Islet of Langerhans (tissue), 1 donor: ENCODE measurements around the gene MRPS23.

Experiments used
- FAIRE-seq: peaks from one replicate; lab custom pipeline; 2011; peaks lifted over from hg19 to GRCh38; lab: Jason Lieb, UNC

MRPS23 gene

GRCh38 chr17:57794841-57795240 lies 55.0 kb downstream of the MRPS23 start:
- no peak for FAIRE-seq

GRCh38 chr17:57788725-57789124 lies 61.1 kb downstream of the MRPS23 start:
- no peak for FAIRE-seq

- no peak for FAIRE-seq
Observed at GRCh38 chr17:57785022-57785421, 64.8 kb downstream of the MRPS23 start.
